GM12801 (cell line): ENCODE results near the gene CDK5RAP2.

Experiments
- CTCF ChIP-seq: IDR thresholded peaks from one replicate; pipeline ENCODE4 v1.5.1; 2011; ENCODE audit warnings: control low read depth; ENCODE audit not compliant: insufficient read length; ENCODE audit errors: extremely low read depth

Gene CDK5RAP2

GRCh38 chr9:120521101-120521500, 58.9 kb downstream of the CDK5RAP2 start:
- no peak for TF ChIP-seq CTCF

GRCh38 chr9:120514405-120514804, 65.6 kb downstream of the CDK5RAP2 start:
- TF ChIP-seq CTCF = no peak

- no peak for TF ChIP-seq CTCF
These were observed 66.1 kb downstream of the CDK5RAP2 start for GRCh38 chr9:120513825-120514396.

- TF ChIP-seq CTCF = no peak
These were observed 69.2 kb downstream of the CDK5RAP2 start for GRCh38 chr9:120510816-120511215.

GRCh38 chr9:120507936-120508510, 71.9 kb downstream of the CDK5RAP2 start:
- TF ChIP-seq CTCF = no peak

GRCh38 chr9:120505186-120505585, 74.8 kb downstream of the CDK5RAP2 start:
- TF ChIP-seq CTCF = no peak

- no peak for TF ChIP-seq CTCF
These were observed 79.2 kb downstream of the CDK5RAP2 start for GRCh38 chr9:120500733-120501132.
